ENCODE results near the gene KLHDC9. TPM values are rescaled to one million over a fixed set of nuclear protein-coding genes. Genes with fewer than 3 reads are reported as not detected.

The KLHDC9 gene, protein sequence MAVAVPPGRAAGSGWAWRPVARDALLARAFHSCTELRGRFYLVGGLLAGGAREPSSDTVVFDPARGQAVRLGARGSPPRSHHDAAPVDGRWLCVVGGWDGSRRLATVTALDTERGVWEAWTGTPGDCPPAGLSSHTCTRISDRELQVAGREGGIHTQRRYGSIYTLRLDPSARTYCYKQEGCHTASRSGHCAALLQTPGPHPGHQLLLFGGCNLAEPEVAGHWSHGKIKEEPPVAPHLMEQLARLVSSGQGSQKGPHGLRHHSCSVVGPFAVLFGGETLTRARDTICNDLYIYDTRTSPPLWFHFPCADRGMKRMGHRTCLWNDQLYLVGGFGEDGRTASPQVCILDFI
- total RNA-seq = not detected
- under 1 TPM in 2 of 4 donors, not detected in 2; 0.28 to 0.46 TPM for polyA plus RNA-seq

DNA sequence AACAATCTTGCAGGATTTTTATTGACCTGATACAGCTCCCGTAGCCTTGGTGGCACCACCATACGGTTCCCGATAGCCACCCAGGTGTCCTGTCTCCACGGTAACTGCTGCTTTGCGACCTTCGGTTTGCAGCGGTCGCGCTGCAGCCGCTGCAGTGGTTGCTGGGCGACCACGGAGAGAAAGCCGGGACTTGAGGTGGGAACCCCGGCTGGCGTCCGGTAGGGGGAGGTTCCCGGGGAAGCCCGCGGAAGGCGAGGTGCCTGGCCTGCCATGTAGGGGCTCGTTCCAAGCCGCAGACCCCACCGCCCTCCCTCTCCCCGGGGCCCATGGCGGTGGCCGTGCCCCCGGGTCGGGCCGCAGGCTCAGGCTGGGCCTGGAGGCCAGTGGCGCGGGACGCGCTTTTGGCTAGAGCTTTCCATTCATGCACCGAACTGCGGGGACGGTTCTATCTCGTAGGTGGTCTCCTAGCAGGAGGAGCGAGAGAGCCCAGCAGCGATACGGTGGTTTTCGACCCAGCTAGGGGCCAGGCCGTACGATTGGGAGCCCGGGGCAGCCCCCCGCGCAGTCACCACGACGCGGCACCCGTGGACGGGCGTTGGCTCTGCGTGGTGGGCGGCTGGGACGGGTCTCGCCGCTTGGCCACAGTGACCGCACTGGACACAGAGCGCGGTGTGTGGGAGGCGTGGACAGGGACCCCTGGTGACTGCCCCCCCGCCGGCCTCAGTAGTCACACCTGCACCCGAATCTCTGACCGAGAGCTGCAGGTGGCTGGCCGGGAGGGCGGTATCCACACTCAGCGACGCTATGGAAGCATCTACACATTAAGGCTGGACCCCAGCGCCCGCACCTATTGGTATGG lies at the start of gene KLHDC9:
TSS of gene KLHDC9 (plus strand) at position 152 of the 859 bp plus-strand sequence. CDS start at position 327, 175 bp downstream.
- Histone ChIP-seq H3K4me1 (ENCODE audit: control insufficient read depth, insufficient read depth, low read length, poor library complexity, severe bottlenecking) (peaks cover 18% of the 10 kb centered on the region), H3K27ac (ENCODE audit: insufficient read depth, low read length, poor library complexity, severe bottlenecking) (peak within 1 kb of the TSS; percentile 30), H3K9me3 (ENCODE audit: control insufficient read depth in 2 of 2, low read length in 2 of 2) (no peaks in the 10 kb centered on the region), H3K27me3 (ENCODE audit: control insufficient read depth, insufficient read depth, low read length) (no peaks in the 10 kb centered on the region), H3K4me3 (ENCODE audit: low read depth, low read length) (peak within 1 kb of the TSS; percentile 89), H3K36me3 (ENCODE audit: control insufficient read depth, insufficient read depth, low read length) (peaks cover 29% of the 10 kb centered on the region)
- Mint-ChIP-seq H3K4me1 (peaks cover 11 to 23% (median 15%) of the 10 kb centered on the region in 4 donors), H3K27me3 (peaks cover 18% of the 10 kb centered on the region), H3K27ac (peak within 1 kb of the TSS; percentile 95 to 100 (median 96)), H3K36me3 (peaks cover 22% of the 10 kb centered on the region), H3K9me3 (peaks cover 0 to 6% (median 0%) of the 10 kb centered on the region in 7 donors), H3K4me3 (peak within 1 kb of the TSS; percentile 89 to 96 (median 92))
- ATAC-seq (ENCODE audit: low read depth in 2 of 2) (peak; percentile 58 to 70), DNase-seq (peak; percentile 43 to 87 (median 66))

DNA sequence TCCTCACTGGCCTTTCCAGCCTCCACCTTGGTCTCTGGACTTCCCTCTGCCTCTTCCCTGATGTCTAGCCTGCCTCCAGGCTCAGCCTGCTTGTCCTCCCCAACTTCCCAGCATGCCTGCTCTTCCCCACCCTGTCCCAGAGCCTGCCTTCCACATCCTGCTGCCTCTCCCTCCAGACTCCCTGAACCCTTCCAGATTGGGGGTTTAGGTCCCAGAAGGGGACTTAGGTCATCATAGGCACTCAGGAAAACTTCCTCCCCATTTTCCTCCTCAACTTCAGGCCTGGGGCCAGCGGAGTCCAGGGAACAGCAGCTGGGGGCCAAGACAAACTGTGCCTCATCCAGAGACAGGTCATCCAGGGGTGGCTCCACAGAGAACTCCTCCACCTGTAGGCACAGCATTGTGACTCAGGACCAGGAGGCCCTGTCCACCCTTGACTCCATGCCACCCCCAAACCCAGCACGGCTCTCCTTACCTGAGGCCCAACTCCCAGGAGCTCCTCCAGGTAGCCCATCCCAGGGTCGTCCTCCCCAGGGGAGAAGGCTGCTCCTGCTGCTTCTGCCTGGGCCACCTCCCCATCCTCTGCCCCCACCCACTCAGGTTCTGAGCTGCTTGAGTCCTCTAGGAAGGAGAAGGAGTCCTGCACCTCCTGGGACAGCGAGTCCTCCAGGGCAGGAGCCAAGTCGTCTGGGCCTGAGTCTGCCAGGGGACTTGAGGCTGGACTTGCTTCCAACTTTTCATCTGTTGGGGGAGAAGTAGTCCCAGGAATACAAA lies 49.0 kb upstream of the KLHDC9 start:
- peaks cover 62% of the 10 kb centered on the region for H3K36me3 ChIP-seq (ENCODE audit: control insufficient read depth, insufficient read depth, low read length)
- Mint-ChIP-seq H3K4me3 (peak overlapping the region in 2 of 4 donors; percentile 53 to 88), H3K4me1 (peaks cover 11 to 46% (median 29%) of the 10 kb centered on the region in 4 donors), H3K27ac (peak overlapping the region in 2 of 3 donors; percentile 82 to 83), H3K36me3 (peaks cover 39% of the 10 kb centered on the region), H3K27me3 (no peaks in the 10 kb centered on the region), H3K9me3 (peaks cover 0 to 2% (median 0%) of the 10 kb centered on the region in 7 donors)
- DNase-seq (no peak), ATAC-seq (ENCODE audit: low read depth in 2 of 2) (no peak)
- H3K4me3 ChIP-seq (ENCODE audit: low read depth, low read length) = no peak overlapping the region
- H3K9me3 ChIP-seq (ENCODE audit: control insufficient read depth in 2 of 2, low read length in 2 of 2) = no peaks in the 10 kb centered on the region
- H3K27ac ChIP-seq (ENCODE audit: insufficient read depth, low read length, poor library complexity, severe bottlenecking) = peak overlapping the region; percentile 6
- H3K4me1 ChIP-seq (ENCODE audit: control insufficient read depth, insufficient read depth, low read length, poor library complexity, severe bottlenecking) = peaks cover 17% of the 10 kb centered on the region
- no peaks in the 10 kb centered on the region for H3K27me3 ChIP-seq (ENCODE audit: control insufficient read depth, insufficient read depth, low read length)

- no peaks in the 10 kb centered on the region for H3K27me3 ChIP-seq (ENCODE audit: control insufficient read depth, insufficient read depth, low read length)
- Mint-ChIP-seq H3K4me1 (peaks cover 0 to 33% (median 21%) of the 10 kb centered on the region in 4 donors), H3K4me3 (no peak overlapping the region), H3K27me3 (no peaks in the 10 kb centered on the region), H3K9me3 (peaks cover 0 to 2% (median 0%) of the 10 kb centered on the region in 7 donors), H3K36me3 (peaks cover 35% of the 10 kb centered on the region), H3K27ac (peak overlapping the region in 1 of 3 donors; percentile 2)
- no peak overlapping the region for H3K4me3 ChIP-seq (ENCODE audit: low read depth, low read length)
- DNase-seq (no peak), ATAC-seq (ENCODE audit: low read depth in 2 of 2) (no peak)
- peaks cover 8% of the 10 kb centered on the region for H3K4me1 ChIP-seq (ENCODE audit: control insufficient read depth, insufficient read depth, low read length, poor library complexity, severe bottlenecking)
- no peak overlapping the region for H3K27ac ChIP-seq (ENCODE audit: insufficient read depth, low read length, poor library complexity, severe bottlenecking)
- no peaks in the 10 kb centered on the region for H3K9me3 ChIP-seq (ENCODE audit: control insufficient read depth in 2 of 2, low read length in 2 of 2)
- H3K36me3 ChIP-seq (ENCODE audit: control insufficient read depth, insufficient read depth, low read length) = peaks cover 80% of the 10 kb centered on the region
Measured at GRCh38 chr1:161051219-161051618, 46.9 kb upstream of the KLHDC9 start.

- H3K36me3 Mint-ChIP-seq = peaks cover 41% of the 10 kb centered on the region
- ATAC-seq (ENCODE audit: low read depth in 2 of 2) = no peak
- Histone ChIP-seq H3K27ac (ENCODE audit: insufficient read depth, low read length, poor library complexity, severe bottlenecking) (no peak overlapping the region), H3K4me3 (ENCODE audit: low read depth, low read length) (no peak overlapping the region), H3K27me3 (ENCODE audit: control insufficient read depth, insufficient read depth, low read length) (no peaks in the 10 kb centered on the region), H3K4me1 (ENCODE audit: control insufficient read depth, insufficient read depth, low read length, poor library complexity, severe bottlenecking) (peaks cover 4% of the 10 kb centered on the region), H3K36me3 (ENCODE audit: control insufficient read depth, insufficient read depth, low read length) (peaks cover 93% of the 10 kb centered on the region), H3K9me3 (ENCODE audit: control insufficient read depth in 2 of 2, low read length in 2 of 2) (no peaks in the 10 kb centered on the region)
- no peak for DNase-seq
- no peaks in the 10 kb centered on the region for H3K27me3 Mint-ChIP-seq
- H3K27ac Mint-ChIP-seq = peak overlapping the region in 2 of 3 donors; percentile 26 to 68
- peaks cover 5 to 37% (median 24%) of the 10 kb centered on the region in 4 donors for H3K4me1 Mint-ChIP-seq
- H3K4me3 Mint-ChIP-seq = no peak overlapping the region
- H3K9me3 Mint-ChIP-seq = no peaks in the 10 kb centered on the region
Measured at GRCh38 chr1:161052899-161053298, 45.3 kb upstream of the KLHDC9 start.

DNA sequence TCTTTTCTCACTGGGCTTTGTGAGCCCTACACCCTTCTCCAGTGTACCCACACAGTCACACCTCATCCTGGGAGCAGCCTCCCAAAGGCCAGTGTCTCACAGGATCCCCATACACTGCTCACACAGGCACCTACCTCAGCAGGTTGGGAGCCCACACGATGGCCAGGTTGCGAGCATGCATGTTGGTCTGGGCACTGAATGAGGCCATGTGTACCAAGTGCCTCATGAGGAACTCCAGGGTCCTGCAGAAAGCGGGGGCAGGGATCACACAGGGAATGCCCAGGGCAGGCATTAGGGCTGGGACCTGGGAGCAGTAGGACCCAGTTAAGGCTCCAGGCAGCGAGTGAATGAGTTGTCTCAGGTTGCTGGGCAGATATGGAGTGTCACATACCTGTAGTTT lies 43.9 kb upstream of the KLHDC9 start:
- Mint-ChIP-seq H3K4me1 (peaks cover 5 to 30% (median 19%) of the 10 kb centered on the region in 4 donors), H3K4me3 (no peak overlapping the region), H3K36me3 (peaks cover 34% of the 10 kb centered on the region), H3K9me3 (no peaks in the 10 kb centered on the region), H3K27ac (peak overlapping the region in 2 of 3 donors; percentile 66 to 81), H3K27me3 (no peaks in the 10 kb centered on the region)
- ATAC-seq (ENCODE audit: low read depth in 2 of 2) (no peak), DNase-seq (no peak)
- Histone ChIP-seq H3K27ac (ENCODE audit: insufficient read depth, low read length, poor library complexity, severe bottlenecking) (no peak overlapping the region), H3K4me3 (ENCODE audit: low read depth, low read length) (no peak overlapping the region), H3K4me1 (ENCODE audit: control insufficient read depth, insufficient read depth, low read length, poor library complexity, severe bottlenecking) (peaks cover 4% of the 10 kb centered on the region), H3K27me3 (ENCODE audit: control insufficient read depth, insufficient read depth, low read length) (no peaks in the 10 kb centered on the region), H3K36me3 (ENCODE audit: control insufficient read depth, insufficient read depth, low read length) (peaks cover 85% of the 10 kb centered on the region), H3K9me3 (ENCODE audit: control insufficient read depth in 2 of 2, low read length in 2 of 2) (no peaks in the 10 kb centered on the region)

DNA sequence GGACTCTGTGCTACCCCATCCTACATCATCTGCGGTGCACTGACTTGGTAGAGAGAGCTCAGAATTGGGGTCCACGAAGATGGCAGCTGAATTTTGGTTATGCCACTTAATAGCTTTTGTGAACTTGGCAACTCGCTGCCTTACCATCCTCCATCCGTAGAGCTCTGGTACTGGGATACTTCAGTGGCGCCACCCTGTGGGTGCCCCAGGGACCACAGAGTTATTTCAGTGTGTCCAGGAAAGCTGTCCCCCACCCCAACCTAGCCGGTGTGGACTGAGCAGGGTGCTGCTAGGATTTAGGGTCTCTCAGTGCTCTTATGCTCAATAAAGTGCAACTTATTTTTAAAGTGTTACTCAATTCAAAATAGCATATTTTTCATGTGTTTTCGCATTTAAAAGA lies 43.4 kb upstream of the KLHDC9 start:
- Mint-ChIP-seq H3K4me1 (peaks cover 5 to 36% (median 23%) of the 10 kb centered on the region in 4 donors), H3K27ac (no peak overlapping the region), H3K9me3 (no peaks in the 10 kb centered on the region), H3K4me3 (no peak overlapping the region), H3K36me3 (peaks cover 37% of the 10 kb centered on the region), H3K27me3 (no peaks in the 10 kb centered on the region)
- DNase-seq (no peak), ATAC-seq (ENCODE audit: low read depth in 2 of 2) (no peak)
- H3K27me3 ChIP-seq (ENCODE audit: control insufficient read depth, insufficient read depth, low read length) = no peaks in the 10 kb centered on the region
- H3K36me3 ChIP-seq (ENCODE audit: control insufficient read depth, insufficient read depth, low read length) = peaks cover 85% of the 10 kb centered on the region
- H3K4me1 ChIP-seq (ENCODE audit: control insufficient read depth, insufficient read depth, low read length, poor library complexity, severe bottlenecking) = peaks cover 10% of the 10 kb centered on the region
- no peak overlapping the region for H3K4me3 ChIP-seq (ENCODE audit: low read depth, low read length)
- H3K9me3 ChIP-seq (ENCODE audit: control insufficient read depth in 2 of 2, low read length in 2 of 2) = no peaks in the 10 kb centered on the region
- H3K27ac ChIP-seq (ENCODE audit: insufficient read depth, low read length, poor library complexity, severe bottlenecking) = no peak overlapping the region

DNA sequence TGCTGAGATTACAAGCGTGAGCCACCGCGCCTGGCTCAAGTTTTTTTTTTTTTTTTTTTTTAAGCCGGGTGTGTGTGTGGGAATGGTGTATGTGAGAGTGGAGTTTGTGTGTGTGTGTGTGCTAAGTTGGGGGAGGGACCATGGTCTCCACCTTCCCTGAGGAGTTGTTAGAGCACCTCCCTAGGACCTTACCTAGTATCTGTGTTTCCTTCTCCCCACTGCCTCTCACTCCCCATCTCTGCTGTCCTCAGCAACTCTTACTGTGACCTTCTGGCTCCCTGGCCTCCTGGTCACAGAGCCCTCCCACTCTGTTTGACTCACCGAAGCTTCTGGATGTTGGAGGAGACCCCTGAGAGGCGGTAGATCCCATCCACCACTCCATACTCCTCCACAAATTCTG lies 38.9 kb upstream of the KLHDC9 start:
- Histone ChIP-seq H3K27me3 (ENCODE audit: control insufficient read depth, insufficient read depth, low read length) (no peaks in the 10 kb centered on the region), H3K4me1 (ENCODE audit: control insufficient read depth, insufficient read depth, low read length, poor library complexity, severe bottlenecking) (peaks cover 48% of the 10 kb centered on the region), H3K4me3 (ENCODE audit: low read depth, low read length) (no peak overlapping the region), H3K36me3 (ENCODE audit: control insufficient read depth, insufficient read depth, low read length) (peaks cover 70% of the 10 kb centered on the region), H3K27ac (ENCODE audit: insufficient read depth, low read length, poor library complexity, severe bottlenecking) (peak overlapping the region; percentile 51), H3K9me3 (ENCODE audit: control insufficient read depth in 2 of 2, low read length in 2 of 2) (no peaks in the 10 kb centered on the region)
- no peaks in the 10 kb centered on the region for H3K9me3 Mint-ChIP-seq
- H3K27me3 Mint-ChIP-seq = no peaks in the 10 kb centered on the region
- peaks cover 38% of the 10 kb centered on the region for H3K36me3 Mint-ChIP-seq
- DNase-seq (no peak), ATAC-seq (ENCODE audit: low read depth in 2 of 2) (no peak)
- peak overlapping the region; percentile 71 to 82 (median 80) for H3K27ac Mint-ChIP-seq
- H3K4me1 Mint-ChIP-seq = peaks cover 23 to 70% (median 46%) of the 10 kb centered on the region in 4 donors
- H3K4me3 Mint-ChIP-seq = peak overlapping the region in 2 of 4 donors; percentile 35 to 84
